Regular cardiac myocyte (primary cell): ENCODE data around the gene DVL3. TPM values are rescaled to one million over a fixed set of nuclear protein-coding genes. Genes with fewer than 3 reads are reported as not detected.

Experiments
- total RNA-seq: library from RNA; depleted of rRNA; stranded (reverse); fragments of >200 nt; gene quantifications from 2 replicates; pipeline ENCODE4 v1.2.3, GENCODE V29; 2014

DVL3 gene
- total RNA-seq, result 35.2 and 37.0 TPM in 2 replicates

GRCh38 chr3:184154885-184155643 lies at the start of gene DVL3:
Gene DVL3 (plus strand): TSS chr3:184155377. CDS start chr3:184155636, 259 bp downstream.

GRCh38 chr3:184135149-184135910 lies 19.8 kb upstream of the DVL3 start, which contains the start of gene EIF2B5:
Gene EIF2B5 (plus strand): TSS chr3:184135358. CDS start chr3:184135386, 28 bp downstream.

GRCh38 chr3:184174646-184175492 lies 19.7 kb downstream of the DVL3 start, which contains the start of gene AP2M1:
Gene AP2M1 (plus strand): TSS chr3:184174855. CDS start chr3:184176994, 2,139 bp downstream.

GRCh38 chr3:184186184-184186901 lies 31.2 kb downstream of the DVL3 start, which contains the start of gene ABCF3:
Gene ABCF3 (plus strand): TSS chr3:184186199. CDS start chr3:184186208, 9 bp downstream.

Other genes starting within 250 kb of the DVL3 start
- gene ABCC5, start 137.5 kb upstream of the DVL3 start, total RNA-seq, result 14.4 and 25.4 TPM in 2 replicates
- gene HTR3D, start 123.6 kb upstream of the DVL3 start, total RNA-seq, result not detected in 2 replicates
- not detected in 2 replicates for gene HTR3C, start 102.3 kb upstream of the DVL3 start, total RNA-seq
- not detected in 2 replicates for gene HTR3E, start 58.3 kb upstream of the DVL3 start, total RNA-seq
- 29.3 and 39.1 TPM in 2 replicates for gene EIF2B5, start 20.0 kb upstream of the DVL3 start, total RNA-seq
- gene AP2M1, start 19.5 kb downstream of the DVL3 start, total RNA-seq, result 384 and 533 TPM in 2 replicates
- 55.2 and 81.5 TPM in 2 replicates for gene ABCF3, start 30.8 kb downstream of the DVL3 start, total RNA-seq
- not detected in 2 replicates for gene VWA5B2, start 74.2 kb downstream of the DVL3 start, total RNA-seq
- 39.1 and 39.5 TPM in 2 replicates for gene ALG3, start 93.6 kb downstream of the DVL3 start, total RNA-seq
- gene EEF1AKMT4, start 94.3 kb downstream of the DVL3 start, total RNA-seq, result 3.4 and 6.9 TPM in 2 replicates
- not detected in 2 replicates for gene CAMK2N2, start 106.2 kb downstream of the DVL3 start, total RNA-seq
- gene ECE2, start 120.6 kb downstream of the DVL3 start, total RNA-seq, result not detected in 2 replicates
- gene PSMD2, start 143.9 kb downstream of the DVL3 start, total RNA-seq, result 485 and 1,347 TPM in 2 replicates
- 179 and 389 TPM in 2 replicates for gene EIF4G1, start 159.2 kb downstream of the DVL3 start, total RNA-seq
- 22.0 and 24.5 TPM in 2 replicates for gene FAM131A, start 182.2 kb downstream of the DVL3 start, total RNA-seq
- gene CLCN2, start 206.2 kb downstream of the DVL3 start, total RNA-seq, result 1.7 and 3.3 TPM in 2 replicates
- gene POLR2H, start 206.3 kb downstream of the DVL3 start, total RNA-seq, result 102 and 146 TPM in 2 replicates
- under 0.01 and 0.28 TPM in 2 replicates for gene THPO, start 222.8 kb downstream of the DVL3 start, total RNA-seq
- gene CHRD, start 224.7 kb downstream of the DVL3 start, total RNA-seq, result 0.96 and 3.1 TPM in 2 replicates